NK-92 (cell line): ENCODE results near the gene UNC119B.
"Not testable (repeated sequence)": the region's sequence is repeated elsewhere in the genome, so short reads cannot be mapped to it uniquely, and the experiment has no call there.

Source experiments
- DNase-seq: peaks from one replicate; lab custom pipeline; 2025; ENCODE audit not compliant: unreplicated experiment; lab: John Stamatoyannopoulos, UW

The UNC119B gene

DNA sequence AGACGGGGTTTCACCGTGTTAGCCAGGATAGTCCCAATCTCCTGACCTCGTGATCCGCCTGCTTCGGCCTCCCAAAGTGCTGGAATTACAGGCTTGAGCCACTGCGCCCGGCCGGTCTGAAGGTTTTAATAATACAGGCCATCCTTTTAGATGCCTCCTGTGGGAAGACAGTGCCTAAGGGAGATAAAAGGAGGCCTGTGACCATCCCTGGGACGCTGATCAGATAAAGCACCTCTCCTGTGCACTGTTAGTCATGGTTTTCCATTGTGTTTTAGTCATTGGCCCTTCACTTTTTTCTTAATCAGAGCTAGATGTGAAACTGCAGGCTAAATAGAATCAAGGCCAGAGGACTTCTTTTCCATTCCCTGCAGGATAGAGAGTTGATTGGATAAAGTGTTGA, 7.8 kb downstream of the UNC119B start:
- no peak for DNase-seq

DNA sequence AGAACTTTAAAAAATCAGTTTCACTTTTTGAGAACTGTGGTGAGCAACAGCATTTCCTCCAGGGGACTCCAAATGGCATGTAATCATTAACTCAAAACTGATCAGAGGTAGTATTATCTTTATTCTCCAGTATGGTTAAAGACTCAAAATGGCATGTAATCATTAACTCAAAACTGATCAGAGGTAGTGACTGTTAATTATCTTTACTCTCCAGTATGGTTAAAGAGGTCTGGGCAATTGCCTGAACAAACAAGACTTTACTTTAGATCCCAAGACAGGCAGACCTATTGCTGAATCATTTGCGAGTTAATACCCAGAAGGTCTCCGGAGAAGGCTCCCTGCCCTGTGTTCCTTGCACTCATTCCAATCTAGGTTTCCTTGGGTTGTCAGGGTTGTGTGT, 8.8 kb downstream of the UNC119B start:
- DNase-seq = no peak

DNA sequence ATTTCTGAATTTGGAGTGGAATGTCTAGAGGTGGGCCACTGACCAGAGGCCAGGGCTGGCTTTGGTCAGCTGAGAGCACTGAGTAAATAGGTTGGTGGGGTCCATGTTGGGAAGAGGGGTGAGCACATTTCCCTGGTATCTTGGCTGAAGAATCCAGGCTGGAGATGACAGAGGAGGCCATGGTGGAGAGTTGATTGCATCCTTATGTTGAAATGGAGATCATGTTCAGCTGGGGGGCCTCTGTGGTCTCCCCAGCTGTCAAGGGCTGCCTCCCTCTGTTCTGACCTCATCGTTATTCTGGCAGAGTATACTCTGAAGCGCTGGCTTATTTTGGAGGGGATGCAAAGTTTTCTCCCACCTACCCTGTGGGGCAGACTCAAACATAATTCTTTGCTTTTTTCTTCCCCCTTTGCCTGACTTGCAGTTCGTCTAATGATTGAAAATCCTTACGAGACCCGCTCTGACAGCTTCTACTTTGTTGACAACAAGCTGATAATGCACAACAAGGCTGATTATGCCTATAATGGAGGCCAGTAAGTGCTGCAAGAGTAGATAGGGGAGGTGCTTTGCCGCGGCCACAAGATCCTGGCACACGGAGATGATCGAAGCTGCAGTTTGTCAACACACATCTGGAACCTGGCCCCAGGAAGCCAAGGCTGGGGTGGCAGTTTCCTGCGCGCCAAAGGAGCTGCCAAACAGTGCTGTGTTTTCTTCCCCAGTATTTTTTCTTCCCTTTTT, 9.4 kb downstream of the UNC119B start:
- no peak for DNase-seq

DNA sequence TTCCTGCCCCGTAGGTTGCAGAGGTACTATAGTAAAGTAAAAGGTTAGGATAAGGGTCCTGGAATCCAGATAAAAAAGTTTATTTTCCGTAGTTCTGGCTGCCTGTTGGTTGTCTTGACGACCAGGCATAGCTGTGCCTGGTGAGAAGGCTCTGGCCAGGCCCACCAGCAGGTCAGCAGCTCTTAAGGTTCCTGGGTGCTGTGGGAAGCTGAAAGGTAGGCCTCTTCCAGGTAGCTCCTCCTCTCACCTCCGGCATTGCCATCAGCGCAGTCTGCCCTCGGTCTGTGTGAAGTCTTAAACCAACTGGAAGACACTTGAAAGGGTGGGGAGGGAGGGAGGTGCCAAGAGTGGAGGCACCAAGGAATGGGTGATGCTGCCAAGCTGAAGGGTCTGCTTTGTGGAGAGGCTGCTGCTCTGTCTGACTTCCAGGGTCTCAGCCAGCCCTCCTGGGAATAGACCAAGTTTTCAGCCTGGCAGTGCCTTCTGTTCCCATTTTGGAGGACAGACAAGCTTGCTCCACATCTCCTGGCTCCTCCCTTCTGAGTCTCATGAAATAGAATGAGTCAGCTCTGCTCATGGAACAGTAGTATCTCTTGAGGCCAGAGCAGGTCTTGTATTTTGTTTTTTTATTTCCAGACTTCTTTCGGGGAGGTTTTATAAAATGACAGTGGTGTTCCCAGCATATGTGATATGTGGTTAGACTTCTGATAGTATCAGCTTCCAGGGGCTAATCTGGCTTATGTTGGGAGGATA, 10.2 kb downstream of the UNC119B start:
- DNase-seq = no peak

DNA sequence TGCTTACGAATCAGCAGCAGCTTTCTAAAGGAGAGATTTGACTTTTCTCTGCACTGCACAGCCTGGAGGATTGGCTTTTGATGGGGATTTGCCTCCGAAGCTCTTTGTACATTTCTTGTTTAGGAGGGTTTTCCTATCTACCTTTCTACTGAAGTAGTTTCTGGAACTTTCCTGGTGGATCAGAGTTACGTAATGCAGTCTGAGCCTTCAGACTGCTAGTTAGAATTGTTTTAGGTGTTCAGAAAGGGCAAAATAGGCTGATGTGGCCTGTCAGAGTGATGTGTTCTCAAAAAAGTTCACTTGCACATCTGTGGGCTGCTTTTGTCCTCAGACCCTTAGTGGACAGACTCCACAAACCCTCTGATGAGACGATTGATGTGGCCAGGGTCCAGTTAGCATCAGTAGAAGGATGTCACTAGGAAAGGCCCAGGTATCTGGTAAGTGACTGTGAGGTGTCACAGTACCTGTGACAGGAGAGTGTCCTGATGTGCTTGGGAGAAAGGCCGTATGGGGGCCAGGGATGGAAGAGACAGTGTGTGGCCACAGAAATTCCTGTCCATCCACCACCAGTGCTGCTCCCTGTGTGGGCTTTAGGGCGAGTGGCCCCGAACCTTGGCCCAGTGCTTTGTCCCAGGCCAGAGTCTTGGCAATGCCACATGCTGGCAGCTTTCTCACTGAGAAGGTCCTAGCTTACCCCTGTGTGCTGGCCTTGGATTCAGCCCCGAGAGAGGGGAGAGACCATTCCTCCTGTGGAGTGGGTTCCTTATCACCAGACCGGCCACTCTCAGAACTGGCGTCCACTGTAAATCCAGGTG, 10.9 kb downstream of the UNC119B start:
- DNase-seq = no peak

- DNase-seq = no peak
Observed at GRCh38 chr12:120721866-120722265, 11.6 kb downstream of the UNC119B start.

- no peak for DNase-seq
Observed at GRCh38 chr12:120722784-120723183, 12.5 kb downstream of the UNC119B start.

- DNase-seq = no peak
Observed at GRCh38 chr12:120724720-120725119, 14.5 kb downstream of the UNC119B start.

- DNase-seq = no peak
Observed at GRCh38 chr12:120725151-120725658, 14.9 kb downstream of the UNC119B start.

DNA sequence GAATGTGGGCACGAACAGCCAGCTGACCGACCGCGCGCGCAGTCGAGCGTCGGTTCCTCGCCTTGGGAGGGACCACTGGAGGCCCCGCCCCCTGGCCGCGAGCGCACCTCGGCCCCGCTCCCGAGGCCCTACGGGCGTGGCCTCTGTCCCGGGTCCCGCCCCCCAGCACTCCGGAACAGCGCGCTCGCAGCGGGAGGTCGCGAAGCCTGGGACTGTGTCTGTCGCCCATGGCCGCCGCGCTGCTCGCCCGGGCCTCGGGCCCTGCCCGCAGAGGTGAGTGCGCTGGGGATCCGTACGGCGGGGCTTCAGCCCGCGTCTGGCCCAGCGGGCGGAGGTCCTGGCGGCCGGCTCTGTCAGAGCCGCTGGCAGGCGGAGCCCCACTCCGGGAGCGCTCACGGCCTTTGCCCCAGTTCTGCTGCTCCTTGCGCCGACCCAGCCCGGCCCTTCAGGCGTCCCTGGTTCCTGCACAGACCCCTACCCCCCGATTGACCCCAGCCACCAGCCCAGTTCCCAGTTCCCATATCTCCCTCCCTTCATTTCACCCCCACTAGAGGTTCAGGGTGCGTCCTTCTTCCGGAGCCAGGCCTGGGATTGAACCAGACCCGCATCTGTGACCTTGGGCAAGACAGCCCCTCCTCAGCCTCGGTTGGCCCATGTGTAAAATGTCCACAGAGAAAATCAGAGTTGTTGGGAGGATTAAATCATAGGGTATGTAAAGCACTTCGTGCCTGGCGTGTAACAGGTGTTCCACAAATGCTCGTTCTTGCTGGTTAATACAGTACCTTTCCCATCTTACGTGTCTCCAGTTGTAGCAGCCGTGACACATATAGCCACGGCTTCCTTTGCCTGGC, 15.6 kb downstream of the UNC119B start, which contains the start of gene ACADS:
ACADS (plus strand) TSS at position 168 of the 851 bp plus-strand sequence; CDS start at position 228, 60 bp downstream.
- peak; percentile 11 for DNase-seq

DNA sequence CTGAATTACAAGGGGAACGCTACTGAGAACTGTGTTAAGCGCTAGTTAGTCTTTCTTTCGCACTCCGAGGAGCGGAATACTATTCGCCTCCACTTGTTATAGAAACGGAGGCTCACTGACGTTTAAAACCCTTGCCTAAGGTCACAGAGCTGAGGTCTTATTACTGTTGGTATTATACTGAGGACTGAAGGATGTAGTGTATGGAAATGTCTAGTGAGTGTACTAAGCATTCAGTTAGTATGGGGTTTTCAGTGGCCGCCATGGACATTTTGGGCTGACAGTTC, 16.2 kb downstream of the UNC119B start:
- DNase-seq = no peak

- no peak for DNase-seq
Observed at GRCh38 chr12:120726961-120727360, 16.7 kb downstream of the UNC119B start.

- DNase-seq = not testable (repeated sequence)
Observed at GRCh38 chr12:120732198-120732597, 21.9 kb downstream of the UNC119B start.

- DNase-seq = no peak
Observed at GRCh38 chr12:120733574-120733973, 23.3 kb downstream of the UNC119B start.

- no peak for DNase-seq
Observed at GRCh38 chr12:120734210-120734609, 24.0 kb downstream of the UNC119B start.

DNA sequence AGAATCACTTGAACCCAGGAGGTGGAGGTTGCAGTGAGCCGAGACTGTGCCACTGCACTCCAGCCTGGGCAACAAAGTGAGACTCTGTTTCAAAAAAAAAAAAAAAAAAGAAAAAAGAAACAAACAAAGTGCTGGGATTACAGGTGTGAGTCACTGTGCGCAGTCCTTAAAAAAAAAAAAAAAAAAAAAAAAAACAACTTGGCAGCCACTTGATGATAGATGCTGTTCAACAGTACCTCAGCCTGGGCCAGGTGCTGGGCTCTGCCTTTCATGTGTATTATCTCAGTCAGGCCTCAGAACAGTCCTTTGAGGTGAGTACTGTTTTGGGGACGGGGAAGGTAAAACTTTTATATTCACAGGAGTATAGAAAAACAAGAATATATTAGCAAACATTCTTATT, 24.9 kb downstream of the UNC119B start:
- no peak for DNase-seq

DNA sequence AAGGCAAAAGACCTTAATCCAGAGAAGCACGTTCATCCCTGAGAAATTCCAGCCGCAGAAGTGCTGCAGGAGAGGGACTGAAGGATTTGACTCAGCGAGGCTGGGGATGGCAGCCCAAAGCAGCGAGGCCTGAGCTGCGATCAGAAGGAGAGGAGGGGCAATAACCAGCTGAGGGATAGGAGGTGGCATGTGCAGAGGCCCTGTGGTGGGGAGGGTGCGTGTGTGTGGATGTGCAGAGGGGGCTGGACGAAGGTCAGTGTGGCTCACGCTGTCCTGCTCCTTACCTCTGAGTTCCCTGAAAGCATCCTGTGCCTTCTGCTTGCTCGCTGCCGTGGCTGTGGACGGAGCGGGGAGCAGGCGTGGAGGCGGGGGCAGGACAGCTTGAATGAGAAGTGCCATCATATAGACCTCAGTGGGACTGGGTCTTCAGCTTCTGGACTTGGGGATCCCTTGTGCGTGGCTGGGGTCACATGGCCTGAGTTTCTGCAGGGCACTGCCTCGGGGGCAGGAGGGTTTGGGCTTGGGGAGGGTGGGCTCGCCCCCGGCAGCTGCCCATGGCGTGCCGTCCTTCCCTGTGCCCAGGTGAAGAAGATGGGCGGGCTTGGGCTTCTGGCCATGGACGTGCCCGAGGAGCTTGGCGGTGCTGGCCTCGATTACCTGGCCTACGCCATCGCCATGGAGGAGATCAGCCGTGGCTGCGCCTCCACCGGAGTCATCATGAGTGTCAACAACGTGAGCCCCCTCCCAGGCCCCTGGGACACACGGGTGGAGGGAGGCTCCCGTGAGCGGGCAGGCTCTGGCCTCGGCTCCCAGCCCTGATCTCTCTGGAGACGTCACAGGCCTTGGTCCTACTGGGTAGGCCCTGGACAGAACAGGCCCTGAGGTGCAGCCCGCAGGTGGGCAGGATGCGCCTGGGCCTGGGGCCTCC, 26.4 kb downstream of the UNC119B start:
- no peak for DNase-seq

DNA sequence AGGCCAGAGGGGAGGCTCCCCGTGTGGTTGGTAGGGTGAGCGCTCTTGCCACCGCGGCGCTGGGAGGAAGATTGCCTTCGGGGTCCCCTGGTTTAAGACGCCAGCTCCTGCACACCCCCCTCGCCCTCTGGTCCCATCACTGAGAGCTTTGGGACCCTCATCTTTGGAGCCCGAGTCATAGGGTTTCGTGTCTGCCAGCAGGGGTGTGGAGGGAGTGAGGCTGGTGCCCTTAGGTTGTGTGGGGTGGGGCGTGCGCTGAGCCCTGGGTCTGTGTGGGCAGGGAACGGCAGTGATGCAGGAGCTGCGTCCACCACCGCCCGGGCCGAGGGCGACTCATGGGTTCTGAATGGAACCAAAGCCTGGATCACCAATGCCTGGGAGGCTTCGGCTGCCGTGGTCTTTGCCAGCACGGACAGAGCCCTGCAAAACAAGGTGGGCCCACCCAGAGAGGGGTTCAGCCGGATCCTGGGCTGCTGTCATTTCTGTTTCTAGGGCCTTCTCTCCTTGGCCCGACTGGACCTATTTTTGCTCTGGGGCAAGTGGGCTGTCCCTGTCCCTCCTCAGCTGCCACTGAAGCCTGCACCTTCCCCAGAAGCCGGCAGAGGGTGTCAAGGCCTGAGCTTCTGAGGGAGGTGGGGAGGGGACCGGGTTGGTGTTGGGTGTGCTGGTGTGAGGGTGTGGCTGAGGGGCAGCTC, 27.4 kb downstream of the UNC119B start:
- DNase-seq = no peak
